HepG2 (cell line): ENCODE data around the gene TOX2. TPM values are rescaled to one million over a fixed set of nuclear protein-coding genes. Genes with fewer than 3 reads are reported as not detected.
A peak's percentile ranks its signal among the peaks of the same experiment; 100 is the strongest.

Experiments
- BRCA1 ChIP-seq: sonication (generic); formaldehyde crosslinking; IDR thresholded peaks from 2 replicates; pipeline ENCODE4 v1.4.0; 2020; ENCODE audit warnings: missing genetic modification reagents
- HNRNPL ChIP-seq: fragments of 200-400 bp; formaldehyde crosslinking; IDR thresholded peaks from 2 replicates; pipeline ENCODE4 v1.6.1; 2017; ENCODE audit warnings: mild to moderate bottlenecking, low read depth, low read length
- HOXA5 ChIP-seq: sonication (generic); formaldehyde crosslinking; IDR thresholded peaks from 2 replicates; pipeline ENCODE4 v1.4.0; 2020; ENCODE audit warnings: missing genetic modification reagents
- KDM3A ChIP-seq: IDR thresholded peaks from 2 replicates; pipeline ENCODE4 v1.6.1; 2018; ENCODE audit warnings: low read depth, missing compliant biosample characterization
- KLF9 ChIP-seq: IDR thresholded peaks from 2 replicates; pipeline ENCODE4 v1.6.1; 2016; ENCODE audit warnings: low read depth
- NR2F1 ChIP-seq, 2 experiments: fragments of 450-650 bp in 1 of 2; formaldehyde crosslinking in 1 of 2; IDR thresholded peaks; 2 replicates each; pipeline versions ENCODE4 v1.5.0 to v1.6.1; 2016 to 2020; ENCODE audit warnings: mild to moderate bottlenecking in 1 of 2, missing compliant biosample characterization in 1 of 2, missing genetic modification reagents in 1 of 2, moderate library complexity in 1 of 2
- PAF1 ChIP-seq: IDR thresholded peaks from 2 replicates; pipeline ENCODE4 v1.6.1; 2016; ENCODE audit warnings: missing genetic modification reagents, missing compliant biosample characterization
- SETDB1 ChIP-seq: sonication (generic); formaldehyde crosslinking; IDR thresholded peaks from 2 replicates; pipeline ENCODE4 v1.5.1; 2020; ENCODE audit warnings: missing genetic modification reagents, mild to moderate bottlenecking, borderline replicate concordance
- ZBTB7B ChIP-seq: sonication (generic); formaldehyde crosslinking; IDR thresholded peaks from 2 replicates; pipeline ENCODE4 v1.4.0; 2020; ENCODE audit warnings: missing genetic modification reagents
- ZNF879 ChIP-seq: sonication (generic); formaldehyde crosslinking; IDR thresholded peaks from 2 replicates; pipeline ENCODE4 v1.8.1; 2023; ENCODE audit warnings: missing genetic modification reagents
- polyA plus RNA-seq, 8 experiments: library from polyadenylated mRNA; depleted of rRNA in 3 of 8; stranded (reverse) in 7 of 8; unstranded in 1 of 8; fragments of >200 nt; fragmentation: Illumina TruSeq in 4 of 8; extraction: Trizol in 4 of 8; gene quantifications; 2 replicates each; pipeline versions ENCODE4 v1.2.1 to v1.2.3, GENCODE V29; 2011 to 2016; ENCODE audit warnings: low read depth in 4 of 8, missing spikeins in 1 of 8, mixed read lengths in 1 of 8; ENCODE audit not compliant: insufficient read depth in 1 of 8
- total RNA-seq, 5 experiments: library from RNA; depleted of rRNA; stranded (reverse); fragments of >200 nt; fragmentation: Illumina TruSeq; extraction: Trizol; gene quantifications; 2 replicates each; pipeline ENCODE4 v1.2.3, GENCODE V29; 2016; ENCODE audit warnings: low read depth in 1 of 5
- TF ChIP-seq, protein P1 (sequence below): sonication (generic); formaldehyde crosslinking; IDR thresholded peaks from 2 replicates; pipeline ENCODE4 v1.5.1; 2020; ENCODE audit warnings: missing genetic modification reagents, mild to moderate bottlenecking, borderline replicate concordance
- TF ChIP-seq, protein P2 (sequence below): sonication (generic); formaldehyde crosslinking; IDR thresholded peaks from 2 replicates; pipeline ENCODE4 v1.4.0; 2020; ENCODE audit warnings: low read depth, mild to moderate bottlenecking, missing genetic modification reagents
- TF ChIP-seq, protein P3 (sequence below): sonication (generic); formaldehyde crosslinking; IDR thresholded peaks from 2 replicates; pipeline ENCODE4 v1.9.0; 2021; ENCODE audit warnings: missing genetic modification reagents, mild to moderate bottlenecking, borderline replicate concordance
- TF ChIP-seq, protein P4 (sequence below): sonication (generic); formaldehyde crosslinking; IDR thresholded peaks from 2 replicates; pipeline ENCODE4 v1.5.0; 2020; ENCODE audit warnings: missing genetic modification reagents
- TF ChIP-seq, protein P5 (sequence below): sonication (generic); formaldehyde crosslinking; IDR thresholded peaks from 2 replicates; pipeline ENCODE4 v1.4.0; 2020; ENCODE audit warnings: mild to moderate bottlenecking, missing genetic modification reagents
- TF ChIP-seq, protein P6 (sequence below): sonication (generic); formaldehyde crosslinking; IDR thresholded peaks from 2 replicates; pipeline ENCODE4 v1.4.0; 2020; ENCODE audit warnings: missing genetic modification reagents
- TF ChIP-seq, protein P7 (sequence below): sonication (generic); formaldehyde crosslinking; conservative IDR thresholded peaks from 2 replicates; pipeline ENCODE4 v1.4.0; 2020; ENCODE audit warnings: missing genetic modification reagents

Gene TOX2
- total and polyA plus RNA-seq, 2 of the 13 experiments (the other 11 are each of a cell fraction or from before 2014, with no cell fraction given): not detected

DNA sequence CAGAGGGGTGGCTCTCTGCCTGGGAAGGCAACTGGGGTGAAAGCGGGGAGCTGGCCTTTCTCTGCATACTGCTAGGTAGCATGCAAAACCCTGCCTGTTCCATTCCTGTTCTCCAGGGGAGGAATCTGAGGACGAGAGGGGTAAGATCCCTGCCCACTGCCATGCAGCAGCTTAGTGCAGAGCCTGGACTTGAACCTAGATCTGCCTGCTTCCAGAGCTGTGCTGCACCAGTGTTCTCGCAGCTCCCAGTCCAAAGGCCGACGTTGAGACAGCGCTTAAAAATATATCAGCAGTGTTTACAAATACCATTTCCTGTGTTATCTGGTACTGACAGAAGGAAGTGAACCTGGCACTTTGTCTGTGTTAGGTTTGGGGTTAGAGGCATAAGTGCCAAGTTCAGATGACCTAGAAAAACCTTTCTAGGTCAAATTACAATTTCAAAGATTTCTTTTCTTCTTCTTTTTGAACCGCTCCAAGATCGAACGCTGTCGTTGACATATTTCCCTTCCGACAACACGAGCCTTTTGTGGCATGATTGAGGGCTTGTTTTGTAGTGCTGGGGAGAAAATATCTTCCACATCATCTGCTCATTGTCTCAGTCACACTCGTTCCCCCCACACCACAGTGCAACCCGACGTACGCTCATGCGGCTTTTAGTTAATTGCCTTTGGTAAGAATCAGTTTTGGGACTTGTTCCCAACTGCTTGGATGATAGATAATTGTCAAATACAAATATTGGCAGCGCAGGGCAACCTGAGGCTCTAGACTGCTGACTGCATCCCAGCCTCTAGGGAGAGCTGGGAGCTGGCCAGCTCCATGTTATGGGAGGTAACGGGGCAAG, 44.6 kb downstream of the TOX2 start (continued):
- TF ChIP-seq, protein P1, sequence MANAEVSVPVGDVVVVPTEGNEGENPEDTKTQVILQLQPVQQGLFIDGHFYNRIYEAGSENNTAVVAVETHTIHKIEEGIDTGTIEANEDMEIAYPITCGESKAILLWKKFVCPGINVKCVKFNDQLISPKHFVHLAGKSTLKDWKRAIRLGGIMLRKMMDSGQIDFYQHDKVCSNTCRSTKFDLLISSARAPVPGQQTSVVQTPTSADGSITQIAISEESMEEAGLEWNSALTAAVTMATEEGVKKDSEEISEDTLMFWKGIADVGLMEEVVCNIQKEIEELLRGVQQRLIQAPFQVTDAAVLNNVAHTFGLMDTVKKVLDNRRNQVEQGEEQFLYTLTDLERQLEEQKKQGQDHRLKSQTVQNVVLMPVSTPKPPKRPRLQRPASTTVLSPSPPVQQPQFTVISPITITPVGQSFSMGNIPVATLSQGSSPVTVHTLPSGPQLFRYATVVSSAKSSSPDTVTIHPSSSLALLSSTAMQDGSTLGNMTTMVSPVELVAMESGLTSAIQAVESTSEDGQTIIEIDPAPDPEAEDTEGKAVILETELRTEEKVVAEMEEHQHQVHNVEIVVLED: no peak
- TF ChIP-seq SETDB1 (no peak; the same call in 1 of the 2 replicates), KLF9 (no peak), ZNF879 (CRISPR knock-in tag) (no peak), BRCA1 (no peak), HOXA5 (CRISPR knock-in tag) (no peak), HNRNPL (no peak), ZBTB7B (CRISPR knock-in tag) (0 out of 2 replicates have a peak, but pooled peaks have one; percentile 50), PAF1 (CRISPR knock-in tag) (no peak), KDM3A (CRISPR knock-in tag) (peak; percentile 60; the same call in 1 of the 2 replicates), NR2F1 (CRISPR knock-in tag; IDR thresholded peaks at IDR 0.05) (peak in 1 of 2 experiments; percentile 5; a peak in 1 of 4 replicates)
- TF ChIP-seq, protein P2, sequence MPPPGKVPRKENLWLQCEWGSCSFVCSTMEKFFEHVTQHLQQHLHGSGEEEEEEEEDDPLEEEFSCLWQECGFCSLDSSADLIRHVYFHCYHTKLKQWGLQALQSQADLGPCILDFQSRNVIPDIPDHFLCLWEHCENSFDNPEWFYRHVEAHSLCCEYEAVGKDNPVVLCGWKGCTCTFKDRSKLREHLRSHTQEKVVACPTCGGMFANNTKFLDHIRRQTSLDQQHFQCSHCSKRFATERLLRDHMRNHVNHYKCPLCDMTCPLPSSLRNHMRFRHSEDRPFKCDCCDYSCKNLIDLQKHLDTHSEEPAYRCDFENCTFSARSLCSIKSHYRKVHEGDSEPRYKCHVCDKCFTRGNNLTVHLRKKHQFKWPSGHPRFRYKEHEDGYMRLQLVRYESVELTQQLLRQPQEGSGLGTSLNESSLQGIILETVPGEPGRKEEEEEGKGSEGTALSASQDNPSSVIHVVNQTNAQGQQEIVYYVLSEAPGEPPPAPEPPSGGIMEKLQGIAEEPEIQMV (CRISPR knock-in tag): no peak
- TF ChIP-seq, protein P3, sequence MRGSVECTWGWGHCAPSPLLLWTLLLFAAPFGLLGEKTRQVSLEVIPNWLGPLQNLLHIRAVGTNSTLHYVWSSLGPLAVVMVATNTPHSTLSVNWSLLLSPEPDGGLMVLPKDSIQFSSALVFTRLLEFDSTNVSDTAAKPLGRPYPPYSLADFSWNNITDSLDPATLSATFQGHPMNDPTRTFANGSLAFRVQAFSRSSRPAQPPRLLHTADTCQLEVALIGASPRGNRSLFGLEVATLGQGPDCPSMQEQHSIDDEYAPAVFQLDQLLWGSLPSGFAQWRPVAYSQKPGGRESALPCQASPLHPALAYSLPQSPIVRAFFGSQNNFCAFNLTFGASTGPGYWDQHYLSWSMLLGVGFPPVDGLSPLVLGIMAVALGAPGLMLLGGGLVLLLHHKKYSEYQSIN (CRISPR knock-in tag): no peak
- TF ChIP-seq, protein P4, sequence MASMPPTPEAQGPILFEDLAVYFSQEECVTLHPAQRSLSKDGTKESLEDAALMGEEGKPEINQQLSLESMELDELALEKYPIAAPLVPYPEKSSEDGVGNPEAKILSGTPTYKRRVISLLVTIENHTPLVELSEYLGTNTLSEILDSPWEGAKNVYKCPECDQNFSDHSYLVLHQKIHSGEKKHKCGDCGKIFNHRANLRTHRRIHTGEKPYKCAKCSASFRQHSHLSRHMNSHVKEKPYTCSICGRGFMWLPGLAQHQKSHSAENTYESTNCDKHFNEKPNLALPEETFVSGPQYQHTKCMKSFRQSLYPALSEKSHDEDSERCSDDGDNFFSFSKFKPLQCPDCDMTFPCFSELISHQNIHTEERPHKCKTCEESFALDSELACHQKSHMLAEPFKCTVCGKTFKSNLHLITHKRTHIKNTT (CRISPR knock-in tag): no peak
- TF ChIP-seq, protein P5, sequence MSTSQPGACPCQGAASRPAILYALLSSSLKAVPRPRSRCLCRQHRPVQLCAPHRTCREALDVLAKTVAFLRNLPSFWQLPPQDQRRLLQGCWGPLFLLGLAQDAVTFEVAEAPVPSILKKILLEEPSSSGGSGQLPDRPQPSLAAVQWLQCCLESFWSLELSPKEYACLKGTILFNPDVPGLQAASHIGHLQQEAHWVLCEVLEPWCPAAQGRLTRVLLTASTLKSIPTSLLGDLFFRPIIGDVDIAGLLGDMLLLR: no peak
- TF ChIP-seq, protein P6, sequence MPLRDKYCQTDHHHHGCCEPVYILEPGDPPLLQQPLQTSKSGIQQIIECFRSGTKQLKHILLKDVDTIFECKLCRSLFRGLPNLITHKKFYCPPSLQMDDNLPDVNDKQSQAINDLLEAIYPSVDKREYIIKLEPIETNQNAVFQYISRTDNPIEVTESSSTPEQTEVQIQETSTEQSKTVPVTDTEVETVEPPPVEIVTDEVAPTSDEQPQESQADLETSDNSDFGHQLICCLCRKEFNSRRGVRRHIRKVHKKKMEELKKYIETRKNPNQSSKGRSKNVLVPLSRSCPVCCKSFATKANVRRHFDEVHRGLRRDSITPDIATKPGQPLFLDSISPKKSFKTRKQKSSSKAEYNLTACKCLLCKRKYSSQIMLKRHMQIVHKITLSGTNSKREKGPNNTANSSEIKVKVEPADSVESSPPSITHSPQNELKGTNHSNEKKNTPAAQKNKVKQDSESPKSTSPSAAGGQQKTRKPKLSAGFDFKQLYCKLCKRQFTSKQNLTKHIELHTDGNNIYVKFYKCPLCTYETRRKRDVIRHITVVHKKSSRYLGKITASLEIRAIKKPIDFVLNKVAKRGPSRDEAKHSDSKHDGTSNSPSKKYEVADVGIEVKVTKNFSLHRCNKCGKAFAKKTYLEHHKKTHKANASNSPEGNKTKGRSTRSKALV (CRISPR knock-in tag): no peak
- TF ChIP-seq, protein P7, sequence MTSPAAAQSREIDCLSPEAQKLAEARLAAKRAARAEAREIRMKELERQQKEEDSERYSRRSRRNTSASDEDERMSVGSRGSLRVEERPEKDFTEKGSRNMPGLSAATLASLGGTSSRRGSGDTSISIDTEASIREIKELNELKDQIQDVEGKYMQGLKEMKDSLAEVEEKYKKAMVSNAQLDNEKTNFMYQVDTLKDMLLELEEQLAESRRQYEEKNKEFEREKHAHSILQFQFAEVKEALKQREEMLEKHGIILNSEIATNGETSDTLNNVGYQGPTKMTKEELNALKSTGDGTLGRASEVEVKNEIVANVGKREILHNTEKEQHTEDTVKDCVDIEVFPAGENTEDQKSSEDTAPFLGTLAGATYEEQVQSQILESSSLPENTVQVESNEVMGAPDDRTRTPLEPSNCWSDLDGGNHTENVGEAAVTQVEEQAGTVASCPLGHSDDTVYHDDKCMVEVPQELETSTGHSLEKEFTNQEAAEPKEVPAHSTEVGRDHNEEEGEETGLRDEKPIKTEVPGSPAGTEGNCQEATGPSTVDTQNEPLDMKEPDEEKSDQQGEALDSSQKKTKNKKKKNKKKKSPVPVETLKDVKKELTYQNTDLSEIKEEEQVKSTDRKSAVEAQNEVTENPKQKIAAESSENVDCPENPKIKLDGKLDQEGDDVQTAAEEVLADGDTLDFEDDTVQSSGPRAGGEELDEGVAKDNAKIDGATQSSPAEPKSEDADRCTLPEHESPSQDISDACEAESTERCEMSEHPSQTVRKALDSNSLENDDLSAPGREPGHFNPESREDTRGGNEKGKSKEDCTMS: no peak
